DMS 273 (cell line): Measurements from ENCODE around the gene TIRAP.
A peak's percentile ranks its signal among the peaks of the same experiment; 100 is the strongest.
"Not testable (repeated sequence)": the region's sequence is repeated elsewhere in the genome, so short reads cannot be mapped to it uniquely, and the experiment has no call there.

Source experiments
- DNase-seq: peaks from one replicate; lab custom pipeline; 2025; ENCODE audit not compliant: unreplicated experiment; lab: John Stamatoyannopoulos, UW

The TIRAP gene

GRCh38 chr11:126284829-126285228 lies 1.9 kb downstream of the TIRAP start:
- DNase-seq: peak; percentile 76

- no peak for DNase-seq
These were observed 5.3 kb downstream of the TIRAP start for GRCh38 chr11:126288237-126288636.

- DNase-seq: no peak
These were observed 8.0 kb downstream of the TIRAP start for GRCh38 chr11:126290887-126291286.

GRCh38 chr11:126293726-126294125 lies 10.8 kb downstream of the TIRAP start:
- no peak for DNase-seq

GRCh38 chr11:126297004-126297403 lies 14.1 kb downstream of the TIRAP start:
- DNase-seq: no peak

- peak; percentile 91 for DNase-seq
These were observed 20.9 kb downstream of the TIRAP start, which contains the start of gene DCPS for GRCh38 chr11:126303623-126304456. TSS of gene DCPS (plus strand) at chr11:126304060. CDS start at chr11:126304081, 21 bp downstream.

GRCh38 chr11:126304457-126305075 lies 21.7 kb downstream of the TIRAP start:
- DNase-seq: peak; percentile 40

- no peak for DNase-seq
These were observed 22.8 kb downstream of the TIRAP start for GRCh38 chr11:126305699-126306098.

GRCh38 chr11:126307706-126308105 lies 24.8 kb downstream of the TIRAP start:
- DNase-seq: peak; percentile 57

- no peak for DNase-seq
These were observed 25.4 kb downstream of the TIRAP start for GRCh38 chr11:126308271-126308671.

GRCh38 chr11:126308771-126309170 lies 25.9 kb downstream of the TIRAP start:
- not testable (repeated sequence) for DNase-seq

- DNase-seq: peak; percentile 85
These were observed 27.5 kb downstream of the TIRAP start for GRCh38 chr11:126310200-126310991.

GRCh38 chr11:126310992-126311310 lies 28.1 kb downstream of the TIRAP start:
- no peak for DNase-seq

GRCh38 chr11:126311401-126312291 lies 28.8 kb downstream of the TIRAP start:
- DNase-seq: no peak

GRCh38 chr11:126312961-126313360 lies 30.1 kb downstream of the TIRAP start:
- DNase-seq: no peak

GRCh38 chr11:126313826-126314225 lies 30.9 kb downstream of the TIRAP start:
- no peak for DNase-seq

GRCh38 chr11:126317432-126317755 lies 34.5 kb downstream of the TIRAP start:
- no peak for DNase-seq

- DNase-seq: peak; percentile 45
These were observed 35.1 kb downstream of the TIRAP start for GRCh38 chr11:126317756-126318573.

- peak; percentile 83 for DNase-seq
These were observed 35.9 kb downstream of the TIRAP start for GRCh38 chr11:126318574-126319373.
